ENCODE measurements around the gene COL21A1. TPM values are rescaled to one million over a fixed set of nuclear protein-coding genes. Genes with fewer than 3 reads are reported as not detected.

Gene COL21A1
- total RNA-seq, 4 donors from 2014 or later = 5.3 to 47.1 (median 15.6) TPM

DNA sequence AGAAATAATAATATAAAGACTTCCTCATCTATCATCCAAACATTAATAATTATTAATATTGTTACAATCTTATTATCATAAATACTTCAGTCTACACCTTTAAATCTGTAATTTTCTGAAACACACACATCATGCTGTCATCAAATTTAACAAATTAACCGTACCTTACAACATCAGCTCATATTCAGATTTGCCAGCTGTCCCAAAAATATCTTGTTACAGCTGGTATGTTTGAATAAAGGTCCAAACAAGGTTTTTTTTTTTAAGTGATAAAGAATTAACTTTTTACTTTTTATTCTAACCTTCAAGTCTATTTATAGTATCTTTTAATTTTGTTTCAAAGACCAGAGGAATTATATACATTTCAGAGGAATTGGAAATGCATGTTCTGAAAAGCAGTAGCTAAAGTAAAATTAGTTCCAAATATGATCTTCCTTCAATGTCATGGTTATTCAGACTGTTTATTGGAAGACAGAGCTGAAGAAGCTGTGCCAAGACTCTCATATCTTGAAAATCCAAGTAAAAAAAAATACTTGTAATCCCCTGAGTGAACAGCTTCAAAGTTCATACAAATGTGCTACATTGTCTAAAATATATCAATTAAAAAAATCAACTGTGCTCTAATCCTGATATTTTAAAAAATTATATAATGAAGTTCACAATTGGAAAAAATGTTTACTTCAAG lies 210.3 kb downstream of the COL21A1 start:
- TF ChIP-seq, protein P1, sequence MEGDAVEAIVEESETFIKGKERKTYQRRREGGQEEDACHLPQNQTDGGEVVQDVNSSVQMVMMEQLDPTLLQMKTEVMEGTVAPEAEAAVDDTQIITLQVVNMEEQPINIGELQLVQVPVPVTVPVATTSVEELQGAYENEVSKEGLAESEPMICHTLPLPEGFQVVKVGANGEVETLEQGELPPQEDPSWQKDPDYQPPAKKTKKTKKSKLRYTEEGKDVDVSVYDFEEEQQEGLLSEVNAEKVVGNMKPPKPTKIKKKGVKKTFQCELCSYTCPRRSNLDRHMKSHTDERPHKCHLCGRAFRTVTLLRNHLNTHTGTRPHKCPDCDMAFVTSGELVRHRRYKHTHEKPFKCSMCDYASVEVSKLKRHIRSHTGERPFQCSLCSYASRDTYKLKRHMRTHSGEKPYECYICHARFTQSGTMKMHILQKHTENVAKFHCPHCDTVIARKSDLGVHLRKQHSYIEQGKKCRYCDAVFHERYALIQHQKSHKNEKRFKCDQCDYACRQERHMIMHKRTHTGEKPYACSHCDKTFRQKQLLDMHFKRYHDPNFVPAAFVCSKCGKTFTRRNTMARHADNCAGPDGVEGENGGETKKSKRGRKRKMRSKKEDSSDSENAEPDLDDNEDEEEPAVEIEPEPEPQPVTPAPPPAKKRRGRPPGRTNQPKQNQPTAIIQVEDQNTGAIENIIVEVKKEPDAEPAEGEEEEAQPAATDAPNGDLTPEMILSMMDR (IDR thresholded peaks at IDR 0.05) = no peak
- no peak for TF ChIP-seq EP300 (IDR thresholded peaks at IDR 0.05)
- TF ChIP-seq POLR2A (IDR thresholded peaks at IDR 0.05) = no peak
- no peak for TF ChIP-seq POLR2AphosphoS5 (IDR thresholded peaks at IDR 0.05)
- Histone ChIP-seq H3K4me1 (peaks cover 0 to 5% (median 0%) of the 10 kb centered on the region in 3 donors), H3K36me3 (no peaks in the 10 kb centered on the region), H3K27me3 (no peaks in the 10 kb centered on the region), H3K4me3 (no peak overlapping the region), H3K27ac (no peak overlapping the region), H3K9me3 (no peaks in the 10 kb centered on the region)
- WGBS, 2 donors (ENCODE audit: low coverage in 1 of 2) = 14 to 28% methylated on average over 1 of the region's 1 CpG
- no peak for ATAC-seq

DNA sequence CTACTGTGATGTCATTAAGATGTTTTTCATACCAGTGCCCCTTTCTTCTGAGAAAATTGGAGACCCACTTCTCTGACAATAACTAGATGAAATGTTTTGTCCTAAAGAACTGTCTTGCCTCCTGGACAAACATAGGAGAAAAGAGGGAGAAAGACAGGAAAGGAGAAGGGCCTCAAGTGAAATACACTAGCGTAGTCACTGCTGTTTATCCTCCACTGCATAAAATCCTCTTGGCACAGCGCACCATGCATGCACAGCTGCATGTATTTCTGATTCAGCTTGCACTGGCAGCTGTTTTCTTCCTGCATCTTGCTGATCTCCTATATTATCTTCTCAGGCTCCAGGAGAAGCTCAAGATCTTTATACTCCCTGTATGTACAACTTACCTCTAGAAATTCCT lies 214.0 kb downstream of the COL21A1 start:
- 62 to 90% methylated on average over 2 of the region's 2 CpGs for WGBS, 2 donors (ENCODE audit: low coverage in 1 of 2)
- Histone ChIP-seq H3K27me3 (no peaks in the 10 kb centered on the region), H3K9me3 (no peaks in the 10 kb centered on the region), H3K27ac (no peak overlapping the region), H3K4me1 (peaks cover 0 to 5% (median 0%) of the 10 kb centered on the region in 3 donors), H3K4me3 (no peak overlapping the region), H3K36me3 (no peaks in the 10 kb centered on the region)
- no peak for ATAC-seq
- TF ChIP-seq EP300 (IDR thresholded peaks at IDR 0.05) = no peak
- no peak for TF ChIP-seq POLR2A (IDR thresholded peaks at IDR 0.05)
- no peak for TF ChIP-seq POLR2AphosphoS5 (IDR thresholded peaks at IDR 0.05)
- TF ChIP-seq, protein P1 (IDR thresholded peaks at IDR 0.05) = no peak

DNA sequence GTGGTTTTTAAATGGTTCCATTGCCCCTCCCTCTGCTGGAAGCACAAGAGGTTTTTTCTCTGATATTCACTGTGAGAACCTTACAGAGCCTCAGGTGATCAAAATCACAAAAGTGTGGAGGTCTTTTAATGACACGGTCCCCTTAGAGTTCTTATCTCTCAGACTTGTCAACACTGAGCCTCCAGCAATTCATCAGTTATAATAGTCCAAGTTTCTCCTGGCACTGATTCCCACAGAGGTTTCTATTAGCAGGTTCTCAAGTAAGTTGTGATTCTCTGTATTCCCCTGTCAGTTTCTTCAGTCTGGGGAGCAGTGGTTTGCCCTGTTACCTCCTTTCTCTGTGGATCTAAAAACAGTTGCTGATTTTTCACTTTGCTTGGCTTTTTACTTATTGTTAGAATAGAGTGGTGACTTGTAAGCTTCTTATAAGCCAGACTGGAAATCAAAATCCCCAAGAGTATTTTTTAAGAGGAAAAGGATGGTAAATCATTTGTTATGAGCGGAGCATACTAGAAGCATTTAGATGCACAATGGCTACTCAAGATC lies 214.6 kb downstream of the COL21A1 start:
- no peak for TF ChIP-seq POLR2A (IDR thresholded peaks at IDR 0.05)
- TF ChIP-seq, protein P1 (IDR thresholded peaks at IDR 0.05) = no peak
- H3K4me3 ChIP-seq = no peak overlapping the region
- H3K9me3 ChIP-seq = no peaks in the 10 kb centered on the region
- H3K27ac ChIP-seq = no peak overlapping the region
- H3K27me3 ChIP-seq = no peaks in the 10 kb centered on the region
- WGBS, 2 donors (ENCODE audit: low coverage in 1 of 2) = 44 to 60% methylated on average over 2 of the region's 2 CpGs
- peaks cover 0 to 5% (median 0%) of the 10 kb centered on the region in 3 donors for H3K4me1 ChIP-seq
- ATAC-seq = no peak
- H3K36me3 ChIP-seq = no peaks in the 10 kb centered on the region

DNA sequence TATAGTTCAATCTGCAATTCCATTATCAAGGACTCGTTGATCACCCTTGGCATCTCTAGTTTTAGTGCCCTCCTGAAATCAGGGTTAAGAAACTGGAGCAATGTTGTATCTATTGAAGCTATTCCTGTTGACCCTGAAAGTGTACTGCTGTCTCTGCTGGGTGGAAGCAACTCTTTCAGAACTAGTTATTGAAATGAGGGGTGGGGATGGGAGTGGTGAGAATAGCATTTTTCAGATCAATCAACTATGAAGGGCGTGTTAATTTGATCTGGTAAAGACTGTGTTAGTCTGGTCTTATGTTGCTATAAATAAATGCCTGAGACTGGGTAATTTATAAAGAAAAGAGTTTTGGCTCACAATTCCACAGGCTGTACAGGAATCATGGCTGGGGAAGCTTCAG lies 219.5 kb downstream of the COL21A1 start:
- no peak overlapping the region for H3K27ac ChIP-seq

More for the DNA sequence above, 219.5 kb downstream of the COL21A1 start:
- Histone ChIP-seq H3K27me3 (no peaks in the 10 kb centered on the region), H3K4me1 (no peaks in the 10 kb centered on the region), H3K4me3 (no peak overlapping the region), H3K36me3 (no peaks in the 10 kb centered on the region), H3K9me3 (no peaks in the 10 kb centered on the region)
- TF ChIP-seq POLR2A (IDR thresholded peaks at IDR 0.05) = no peak
- TF ChIP-seq POLR2AphosphoS5 (IDR thresholded peaks at IDR 0.05) = no peak
- TF ChIP-seq, protein P1 (IDR thresholded peaks at IDR 0.05) = no peak
- TF ChIP-seq EP300 (IDR thresholded peaks at IDR 0.05) = no peak
- WGBS, 2 donors (ENCODE audit: low coverage in 1 of 2) = 94 to 100% methylated on average over 2 of the region's 2 CpGs
- no peak for ATAC-seq

All from gastroesophageal sphincter (tissue), 4 donors.